GM18498 (cell line): Measurements from ENCODE around the gene OTOP2.

ENCODE experiments used
- ATAC-seq: cut with Tn5 transposase; IDR thresholded peaks from one replicate; pipeline ENCODE4 v1.9.1; 2021; ENCODE audit warnings: mild to moderate bottlenecking, moderate library complexity; ENCODE audit not compliant: unreplicated experiment

Gene OTOP2

GRCh38 chr17:74923538-74924249, 379 bp upstream of the OTOP2 start:
- no peak for ATAC-seq

GRCh38 chr17:74925242-74925641, 1.2 kb downstream of the OTOP2 start:
- ATAC-seq: no peak

GRCh38 chr17:74928786-74929185, 4.7 kb downstream of the OTOP2 start:
- no peak for ATAC-seq

GRCh38 chr17:74930535-74931036, 6.5 kb downstream of the OTOP2 start:
- no peak for ATAC-seq

- no peak for ATAC-seq
These were observed 11.0 kb downstream of the OTOP2 start for GRCh38 chr17:74935048-74935447.

- no peak for ATAC-seq
These were observed 11.8 kb downstream of the OTOP2 start, which contains the start of gene OTOP3 for GRCh38 chr17:74935585-74936469. Gene OTOP3 (plus strand): TSS chr17:74935898. CDS start chr17:74935922, 24 bp downstream.

GRCh38 chr17:74936470-74936799, 12.4 kb downstream of the OTOP2 start:
- ATAC-seq: no peak

DNA sequence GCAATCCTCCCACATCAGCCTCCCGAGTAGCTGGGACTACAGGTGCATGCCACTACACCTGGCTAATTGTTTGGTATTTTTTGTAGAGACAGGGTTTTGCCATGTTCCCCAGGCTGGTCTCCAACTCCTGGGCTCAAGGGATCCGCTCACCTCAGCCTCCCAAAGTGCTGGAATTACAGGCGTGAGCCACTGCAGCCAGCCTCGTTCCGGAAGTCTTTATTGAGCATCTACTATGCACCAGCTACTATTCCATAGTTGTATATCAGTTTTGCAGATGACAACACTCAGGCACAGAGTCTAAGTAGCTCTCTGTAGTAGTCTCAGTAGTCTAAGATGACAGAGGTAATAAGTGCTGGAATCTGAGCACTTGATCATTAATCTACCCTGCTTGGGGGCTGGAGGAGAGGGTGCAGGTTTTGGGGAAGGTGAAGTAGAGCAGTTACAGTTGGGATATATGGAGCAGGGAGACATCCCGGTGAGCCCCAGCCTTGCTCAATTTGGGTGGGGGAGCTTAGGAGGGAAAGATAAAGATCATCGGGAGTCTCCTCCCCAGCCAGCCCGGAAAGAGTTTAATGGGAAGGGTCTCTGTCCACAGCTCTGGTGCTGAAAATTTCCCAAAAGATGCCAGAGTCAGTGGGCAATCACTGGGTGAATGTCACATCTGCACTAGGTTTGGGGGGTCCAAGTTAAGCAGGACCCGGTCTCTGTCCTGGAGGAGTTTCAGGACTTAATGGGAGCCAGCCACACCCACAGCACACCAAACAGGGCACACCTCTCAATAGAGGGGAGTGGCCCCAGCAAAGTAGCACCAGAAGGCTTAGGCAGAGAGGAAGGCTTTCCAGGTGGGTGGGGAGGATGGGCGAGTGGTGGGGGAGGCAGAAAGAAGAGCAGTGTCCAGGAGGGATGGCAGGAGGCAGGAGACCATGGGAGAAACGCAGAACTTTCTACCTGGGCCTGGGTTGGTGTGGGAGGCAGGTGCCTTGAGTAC, 13.3 kb downstream of the OTOP2 start:
- ATAC-seq: no peak

DNA sequence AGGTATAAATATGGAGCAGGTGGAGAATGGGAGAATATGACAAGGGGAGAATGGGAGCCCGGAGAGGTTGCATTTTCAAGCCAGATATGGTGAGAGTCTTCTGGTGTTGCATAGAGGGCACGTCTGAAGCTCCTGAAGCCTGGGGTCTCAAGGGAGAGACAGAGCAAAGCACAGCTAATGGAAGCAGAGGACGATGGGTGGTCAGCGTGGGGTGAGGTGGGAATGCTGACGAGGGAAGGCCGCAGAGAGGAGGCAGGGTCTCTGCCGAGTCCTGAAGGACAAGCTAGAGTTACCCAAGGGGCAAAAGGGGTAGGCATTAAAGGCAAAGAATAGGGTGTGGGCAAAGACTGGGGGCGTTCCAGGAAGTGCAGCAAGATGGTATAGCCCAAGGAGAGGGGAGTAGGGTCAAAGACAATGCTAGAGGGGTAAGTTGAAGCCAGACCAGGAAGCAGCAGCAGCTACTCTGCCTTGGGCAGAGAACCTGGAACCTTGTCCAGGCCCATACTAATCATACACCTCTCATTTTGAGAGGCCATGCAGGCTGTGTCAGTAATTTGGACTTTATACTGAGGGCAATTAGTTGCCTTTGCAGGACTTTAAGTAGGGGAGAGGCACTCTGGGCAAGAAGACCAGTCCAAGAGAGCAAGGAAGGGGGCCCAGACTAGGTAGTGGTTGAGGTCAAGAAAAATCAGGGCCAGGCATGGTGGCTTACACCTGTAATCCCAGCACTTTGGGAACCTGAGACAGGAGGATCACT, 14.3 kb downstream of the OTOP2 start:
- no peak for ATAC-seq

DNA sequence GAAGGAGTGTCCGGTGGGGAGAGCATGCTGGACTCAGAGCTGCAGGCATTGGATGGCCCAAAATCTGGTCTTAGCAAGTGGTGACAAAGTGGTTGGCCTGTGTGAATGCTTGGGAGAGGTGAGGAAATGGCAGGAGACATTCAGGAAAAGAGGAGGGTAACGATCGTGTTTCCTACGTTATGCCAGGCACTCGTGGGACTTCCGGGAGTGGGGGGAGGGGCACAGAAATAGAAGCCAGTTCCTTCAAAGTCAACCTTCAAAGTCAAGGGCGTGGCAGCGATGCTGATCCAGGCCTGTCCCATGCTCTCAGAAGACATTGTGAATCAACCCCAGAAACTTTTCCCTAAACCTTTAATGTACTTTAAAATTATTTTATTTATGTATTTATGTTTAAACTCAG, 15.5 kb downstream of the OTOP2 start:
- no peak for ATAC-seq

- no peak for ATAC-seq
These were observed 17.2 kb downstream of the OTOP2 start for GRCh38 chr17:74941128-74941725.

- no peak for ATAC-seq
These were observed 19.9 kb downstream of the OTOP2 start for GRCh38 chr17:74943808-74944522.

- peak; percentile 66 for ATAC-seq
These were observed 21.5 kb downstream of the OTOP2 start for GRCh38 chr17:74945543-74945942.

GRCh38 chr17:74946641-74947040, 22.6 kb downstream of the OTOP2 start:
- ATAC-seq: no peak

GRCh38 chr17:74947041-74947754, 23.1 kb downstream of the OTOP2 start:
- ATAC-seq: no peak

DNA sequence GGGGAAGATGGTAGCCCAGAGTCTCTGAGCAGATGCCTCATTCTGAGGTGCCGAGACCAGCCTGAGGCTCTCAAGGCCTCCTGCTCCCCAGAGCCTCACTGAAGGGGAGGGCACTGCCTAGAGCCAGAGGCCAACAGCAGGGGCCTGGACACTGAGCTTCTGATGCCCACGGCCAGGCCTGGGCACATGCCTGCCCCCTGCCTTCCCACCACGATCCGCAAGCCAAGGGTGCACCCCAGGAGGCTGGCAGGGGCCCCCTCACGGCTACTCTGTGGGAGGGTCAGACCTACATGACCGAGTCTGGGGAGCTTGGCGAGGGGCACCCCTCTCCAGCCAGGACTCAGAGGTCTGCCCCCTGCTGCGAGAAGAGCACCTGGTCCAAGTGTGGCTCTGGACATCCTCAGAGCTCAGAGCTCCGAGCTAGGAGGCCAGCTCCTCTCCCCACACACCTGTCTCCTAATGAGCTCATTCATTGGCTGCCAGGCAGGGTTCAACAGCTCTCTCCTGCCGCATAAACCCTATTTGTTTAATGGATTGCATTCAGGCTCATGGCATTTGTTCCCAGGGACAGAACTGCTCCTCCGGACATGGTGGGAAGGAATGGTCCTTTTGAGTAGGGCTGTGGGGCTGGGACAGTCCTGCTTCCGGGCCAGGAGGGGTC, 25.5 kb downstream of the OTOP2 start:
- no peak for ATAC-seq

GRCh38 chr17:74950207-74950606, 26.1 kb downstream of the OTOP2 start:
- ATAC-seq: no peak

GRCh38 chr17:74951065-74951464, 27.0 kb downstream of the OTOP2 start:
- ATAC-seq: no peak
